ENCODE measurements around the gene PPT1. TPM values are rescaled to one million over a fixed set of nuclear protein-coding genes. Genes with fewer than 3 reads are reported as not detected.

The PPT1 gene
- total RNA-seq, 1 donor from 2014 or later, result 41.0 TPM

- ATAC-seq, result no peak
These were observed 73.6 kb downstream of the PPT1 start for GRCh38 chr1:40023379-40023944.

Other genes starting within 250 kb of the PPT1 start
- gene TRIT1, start 213.7 kb downstream of the PPT1 start, total RNA-seq, result 18.4 TPM
- gene MYCL, start 195.3 kb downstream of the PPT1 start, total RNA-seq, result 16.9 TPM
- 25.2 TPM for gene MFSD2A, start 142.1 kb downstream of the PPT1 start, total RNA-seq
- gene CAP1, start 56.5 kb downstream of the PPT1 start, total RNA-seq, result 240 TPM
- 10.0 TPM for gene RLF, start 64.1 kb upstream of the PPT1 start, total RNA-seq
- gene TMCO2, start 150.7 kb upstream of the PPT1 start, total RNA-seq, result not detected
- 25.8 TPM for gene ZMPSTE24, start 161.0 kb upstream of the PPT1 start, total RNA-seq
- gene COL9A2, start 220.0 kb upstream of the PPT1 start, total RNA-seq, result 0.64 TPM